ENCODE data around the gene SLC25A39.
A peak's percentile ranks its signal among the peaks of the same experiment; 100 is the strongest.

The SLC25A39 gene

GRCh38 chr17:44327715-44328449 lies 3.3 kb upstream of the SLC25A39 start:
- Histone ChIP-seq H3K27me3 (replicated peaks; ENCODE audit: control insufficient read depth, insufficient read depth, low read length) (no peaks in the 10 kb centered on the region), H3K4me3 (replicated peaks; ENCODE audit: low read depth, low read length) (no peak overlapping the region), H3K36me3 (ENCODE audit: control insufficient read depth, insufficient read depth, low read length) (no peaks in the 10 kb centered on the region)
- no peak for TF ChIP-seq CTCF (IDR thresholded peaks at IDR 0.05; ENCODE audit: insufficient read depth, low read length, poor library complexity, severe bottlenecking)
- DNase-seq (ENCODE audit: extremely low read depth, insufficient read length) = no peak

- no peaks in the 10 kb centered on the region for H3K27me3 ChIP-seq (replicated peaks; ENCODE audit: control insufficient read depth, insufficient read depth, low read length)
- H3K36me3 ChIP-seq (ENCODE audit: control insufficient read depth, insufficient read depth, low read length) = peaks cover 6% of the 10 kb centered on the region
- no peak for TF ChIP-seq CTCF (IDR thresholded peaks at IDR 0.05; ENCODE audit: insufficient read depth, low read length, poor library complexity, severe bottlenecking)
- DNase-seq (ENCODE audit: extremely low read depth, insufficient read length) = peak; percentile 95
- peak overlapping the region; percentile 47 for H3K4me3 ChIP-seq (replicated peaks; ENCODE audit: low read depth, low read length)
These were observed 2.3 kb upstream of the SLC25A39 start for GRCh38 chr17:44326861-44327444.

GRCh38 chr17:44324092-44324570 lies 492 bp downstream of the SLC25A39 start:
- DNase-seq (ENCODE audit: extremely low read depth, insufficient read length) = no peak
- no peaks in the 10 kb centered on the region for H3K27me3 ChIP-seq (replicated peaks; ENCODE audit: control insufficient read depth, insufficient read depth, low read length)
- H3K4me3 ChIP-seq (replicated peaks; ENCODE audit: low read depth, low read length) = peak overlapping the region; percentile 90
- TF ChIP-seq CTCF (IDR thresholded peaks at IDR 0.05; ENCODE audit: insufficient read depth, low read length, poor library complexity, severe bottlenecking) = no peak
- H3K36me3 ChIP-seq (ENCODE audit: control insufficient read depth, insufficient read depth, low read length) = peaks cover 28% of the 10 kb centered on the region

- Histone ChIP-seq H3K4me3 (replicated peaks; ENCODE audit: low read depth, low read length) (peak overlapping the region; percentile 90), H3K27me3 (replicated peaks; ENCODE audit: control insufficient read depth, insufficient read depth, low read length) (no peaks in the 10 kb centered on the region), H3K36me3 (ENCODE audit: control insufficient read depth, insufficient read depth, low read length) (peaks cover 28% of the 10 kb centered on the region)
- DNase-seq (ENCODE audit: extremely low read depth, insufficient read length) = no peak
- no peak for TF ChIP-seq CTCF (IDR thresholded peaks at IDR 0.05; ENCODE audit: insufficient read depth, low read length, poor library complexity, severe bottlenecking)
These were observed 1.1 kb downstream of the SLC25A39 start for GRCh38 chr17:44323359-44324091.

- Histone ChIP-seq H3K36me3 (ENCODE audit: control insufficient read depth, insufficient read depth, low read length) (peaks cover 28% of the 10 kb centered on the region), H3K27me3 (replicated peaks; ENCODE audit: control insufficient read depth, insufficient read depth, low read length) (no peaks in the 10 kb centered on the region), H3K4me3 (replicated peaks; ENCODE audit: low read depth, low read length) (no peak overlapping the region)
- no peak for DNase-seq (ENCODE audit: extremely low read depth, insufficient read length)
- no peak for TF ChIP-seq CTCF (IDR thresholded peaks at IDR 0.05; ENCODE audit: insufficient read depth, low read length, poor library complexity, severe bottlenecking)
These were observed 2.3 kb downstream of the SLC25A39 start for GRCh38 chr17:44322236-44322895.
